Measurements from ENCODE around the gene TCN2. TPM values are rescaled to one million over a fixed set of nuclear protein-coding genes. Genes with fewer than 3 reads are reported as not detected.
"Not testable (repeated sequence)": the region's sequence is repeated elsewhere in the genome, so short reads cannot be mapped to it uniquely, and the experiment has no call there.

The TCN2 gene
- polyA plus RNA-seq (2013, experiment 1 of 2): 8.6 TPM
- polyA plus RNA-seq (2013, experiment 2 of 2): 6.2 TPM

GRCh38 chr22:30606455-30607299 lies at the start of gene TCN2:
Gene TCN2 (plus strand): TSS chr22:30607174. CDS start chr22:30607332, 158 bp downstream.
- Histone ChIP-seq H3K4me3 (ENCODE audit: extremely low read depth, insufficient read depth, low read length, poor library complexity, severe bottlenecking) (peak within 1 kb of the TSS; percentile 41), H3K36me3 (ENCODE audit: control insufficient read depth, insufficient read depth, low read length) (no peaks in the 10 kb centered on the region), H3K9me3 (ENCODE audit: control insufficient read depth, low read length) (no peaks in the 10 kb centered on the region), H3K4me1 (ENCODE audit: control insufficient read depth, insufficient read depth, low read length, poor library complexity, severe bottlenecking) (peaks cover 26% of the 10 kb centered on the region), H3K27ac (ENCODE audit: low read depth, low read length, severe bottlenecking) (peak within 1 kb of the TSS; percentile 72)
- 17% methylated on average over 14 to 17 of the region's 24 CpGs for WGBS, 2 experiments (ENCODE audit: insufficient coverage in 2 of 2)

GRCh38 chr22:30557243-30557642 lies 49.7 kb upstream of the TCN2 start:
- peaks cover 8% of the 10 kb centered on the region for H3K4me1 ChIP-seq (ENCODE audit: control insufficient read depth, insufficient read depth, low read length, poor library complexity, severe bottlenecking)
- WGBS, 2 experiments (ENCODE audit: insufficient coverage in 2 of 2): 77 to 96% methylated on average over 4 to 7 of the region's 8 CpGs
- H3K4me3 ChIP-seq (ENCODE audit: extremely low read depth, insufficient read depth, low read length, poor library complexity, severe bottlenecking): no peak overlapping the region
- no peak overlapping the region for H3K27ac ChIP-seq (ENCODE audit: low read depth, low read length, severe bottlenecking)
- H3K9me3 ChIP-seq (ENCODE audit: control insufficient read depth, low read length): no peaks in the 10 kb centered on the region
- no peaks in the 10 kb centered on the region for H3K36me3 ChIP-seq (ENCODE audit: control insufficient read depth, insufficient read depth, low read length)

GRCh38 chr22:30559889-30560288 lies 47.1 kb upstream of the TCN2 start:
- no peak overlapping the region for H3K27ac ChIP-seq (ENCODE audit: low read depth, low read length, severe bottlenecking)
- no peak overlapping the region for H3K4me3 ChIP-seq (ENCODE audit: extremely low read depth, insufficient read depth, low read length, poor library complexity, severe bottlenecking)
- WGBS, 2 experiments (ENCODE audit: insufficient coverage in 2 of 2): 85 to 89% methylated on average over 2 to 5 of the region's 6 CpGs
- H3K4me1 ChIP-seq (ENCODE audit: control insufficient read depth, insufficient read depth, low read length, poor library complexity, severe bottlenecking): peaks cover 8% of the 10 kb centered on the region
- H3K9me3 ChIP-seq (ENCODE audit: control insufficient read depth, low read length): no peaks in the 10 kb centered on the region
- H3K36me3 ChIP-seq (ENCODE audit: control insufficient read depth, insufficient read depth, low read length): no peaks in the 10 kb centered on the region

- not testable (repeated sequence) for H3K36me3 ChIP-seq (ENCODE audit: control insufficient read depth, insufficient read depth, low read length); H3K4me1 ChIP-seq (ENCODE audit: control insufficient read depth, insufficient read depth, low read length, poor library complexity, severe bottlenecking); H3K9me3 ChIP-seq (ENCODE audit: control insufficient read depth, low read length); H3K4me3 ChIP-seq (ENCODE audit: extremely low read depth, insufficient read depth, low read length, poor library complexity, severe bottlenecking); H3K27ac ChIP-seq (ENCODE audit: low read depth, low read length, severe bottlenecking)
- WGBS, 2 experiments (ENCODE audit: insufficient coverage in 2 of 2): 89 to 90% methylated on average over 7 of the region's 11 CpGs
Observed at GRCh38 chr22:30560643-30561202, 46.3 kb upstream of the TCN2 start.

- Histone ChIP-seq H3K27ac (ENCODE audit: low read depth, low read length, severe bottlenecking) (no peak overlapping the region), H3K4me3 (ENCODE audit: extremely low read depth, insufficient read depth, low read length, poor library complexity, severe bottlenecking) (no peak overlapping the region), H3K4me1 (ENCODE audit: control insufficient read depth, insufficient read depth, low read length, poor library complexity, severe bottlenecking) (peaks cover 8% of the 10 kb centered on the region), H3K36me3 (ENCODE audit: control insufficient read depth, insufficient read depth, low read length) (no peaks in the 10 kb centered on the region), H3K9me3 (ENCODE audit: control insufficient read depth, low read length) (no peaks in the 10 kb centered on the region)
- WGBS, 2 experiments (ENCODE audit: insufficient coverage in 2 of 2): 63 to 69% methylated on average over 7 to 9 of the region's 10 CpGs
Observed at GRCh38 chr22:30561402-30562189, 45.4 kb upstream of the TCN2 start.

- Histone ChIP-seq H3K4me1 (ENCODE audit: control insufficient read depth, insufficient read depth, low read length, poor library complexity, severe bottlenecking) (peaks cover 8% of the 10 kb centered on the region), H3K4me3 (ENCODE audit: extremely low read depth, insufficient read depth, low read length, poor library complexity, severe bottlenecking) (no peak overlapping the region), H3K36me3 (ENCODE audit: control insufficient read depth, insufficient read depth, low read length) (no peaks in the 10 kb centered on the region), H3K27ac (ENCODE audit: low read depth, low read length, severe bottlenecking) (no peak overlapping the region), H3K9me3 (ENCODE audit: control insufficient read depth, low read length) (no peaks in the 10 kb centered on the region)
- WGBS, 2 experiments (ENCODE audit: insufficient coverage in 2 of 2): 89 to 94% methylated on average over 5 to 6 of the region's 6 CpGs
Observed at GRCh38 chr22:30562366-30562765, 44.6 kb upstream of the TCN2 start.

- no peaks in the 10 kb centered on the region for H3K9me3 ChIP-seq (ENCODE audit: control insufficient read depth, low read length)
- no peak overlapping the region for H3K27ac ChIP-seq (ENCODE audit: low read depth, low read length, severe bottlenecking)
- peaks cover 8% of the 10 kb centered on the region for H3K4me1 ChIP-seq (ENCODE audit: control insufficient read depth, insufficient read depth, low read length, poor library complexity, severe bottlenecking)
- WGBS, 2 experiments (ENCODE audit: insufficient coverage in 2 of 2): 86 to 95% methylated on average over 8 of the region's 8 CpGs
- H3K36me3 ChIP-seq (ENCODE audit: control insufficient read depth, insufficient read depth, low read length): no peaks in the 10 kb centered on the region
- no peak overlapping the region for H3K4me3 ChIP-seq (ENCODE audit: extremely low read depth, insufficient read depth, low read length, poor library complexity, severe bottlenecking)
Observed at GRCh38 chr22:30564045-30564760, 42.8 kb upstream of the TCN2 start.

GRCh38 chr22:30564761-30565119 lies 42.2 kb upstream of the TCN2 start:
- WGBS, 2 experiments (ENCODE audit: insufficient coverage in 2 of 2): 30 to 53% methylated on average over 2 to 3 of the region's 3 CpGs
- Histone ChIP-seq H3K27ac (ENCODE audit: low read depth, low read length, severe bottlenecking) (no peak overlapping the region), H3K9me3 (ENCODE audit: control insufficient read depth, low read length) (no peaks in the 10 kb centered on the region), H3K4me1 (ENCODE audit: control insufficient read depth, insufficient read depth, low read length, poor library complexity, severe bottlenecking) (peaks cover 8% of the 10 kb centered on the region), H3K36me3 (ENCODE audit: control insufficient read depth, insufficient read depth, low read length) (no peaks in the 10 kb centered on the region), H3K4me3 (ENCODE audit: extremely low read depth, insufficient read depth, low read length, poor library complexity, severe bottlenecking) (no peak overlapping the region)

- H3K4me1 ChIP-seq (ENCODE audit: control insufficient read depth, insufficient read depth, low read length, poor library complexity, severe bottlenecking): peaks cover 8% of the 10 kb centered on the region
- no peak overlapping the region for H3K4me3 ChIP-seq (ENCODE audit: extremely low read depth, insufficient read depth, low read length, poor library complexity, severe bottlenecking)
- no peaks in the 10 kb centered on the region for H3K9me3 ChIP-seq (ENCODE audit: control insufficient read depth, low read length)
- H3K27ac ChIP-seq (ENCODE audit: low read depth, low read length, severe bottlenecking): no peak overlapping the region
- H3K36me3 ChIP-seq (ENCODE audit: control insufficient read depth, insufficient read depth, low read length): no peaks in the 10 kb centered on the region
- WGBS, 2 experiments (ENCODE audit: insufficient coverage in 2 of 2): 84 to 86% methylated on average over 4 of the region's 4 CpGs
Observed at GRCh38 chr22:30565341-30565740, 41.6 kb upstream of the TCN2 start.

- Histone ChIP-seq H3K36me3 (ENCODE audit: control insufficient read depth, insufficient read depth, low read length) (no peaks in the 10 kb centered on the region), H3K4me1 (ENCODE audit: control insufficient read depth, insufficient read depth, low read length, poor library complexity, severe bottlenecking) (peaks cover 8% of the 10 kb centered on the region), H3K4me3 (ENCODE audit: extremely low read depth, insufficient read depth, low read length, poor library complexity, severe bottlenecking) (no peak overlapping the region), H3K9me3 (ENCODE audit: control insufficient read depth, low read length) (no peaks in the 10 kb centered on the region), H3K27ac (ENCODE audit: low read depth, low read length, severe bottlenecking) (no peak overlapping the region)
- 77 to 89% methylated on average over 6 of the region's 7 CpGs for WGBS, 2 experiments (ENCODE audit: insufficient coverage in 2 of 2)
Observed at GRCh38 chr22:30566125-30566524, 40.8 kb upstream of the TCN2 start.
